SK-N-MC (cell line): ENCODE results near the gene OR4D5.

Experiments used
- EZH2 ChIP-seq: fragments of 200-600 bp; sonication (generic); IDR thresholded peaks from one replicate; pipeline ENCODE4 v1.6.1; 2017; ENCODE audit warnings: antibody characterized with exemption
- POLR2AphosphoS5 ChIP-seq: IDR thresholded peaks from 2 replicates; pipeline ENCODE4 v1.6.1; 2012; ENCODE audit warnings: mild to moderate bottlenecking, low read depth, low read length, borderline replicate concordance

- TF ChIP-seq POLR2AphosphoS5 (no peak), EZH2 (no peak)
These were observed 15.4 kb upstream of the OR4D5 start for GRCh38 chr11:123924027-123924426.
